Activated CD4-positive, alpha-beta T cell treated with anti-CD3 and anti-CD28 coated beads, Interleukin-2, amount 50 U/mL, for 48 hours (primary cell): ENCODE measurements around the gene ZNF692.
"Not testable (repeated sequence)": the region's sequence is repeated elsewhere in the genome, so short reads cannot be mapped to it uniquely, and the experiment has no call there.

Experiments used
- DNase-seq, 2 experiments: peaks; one replicate each; pipeline ENCODE4 v3.0.0-alpha.2; 2020

Gene ZNF692, protein sequence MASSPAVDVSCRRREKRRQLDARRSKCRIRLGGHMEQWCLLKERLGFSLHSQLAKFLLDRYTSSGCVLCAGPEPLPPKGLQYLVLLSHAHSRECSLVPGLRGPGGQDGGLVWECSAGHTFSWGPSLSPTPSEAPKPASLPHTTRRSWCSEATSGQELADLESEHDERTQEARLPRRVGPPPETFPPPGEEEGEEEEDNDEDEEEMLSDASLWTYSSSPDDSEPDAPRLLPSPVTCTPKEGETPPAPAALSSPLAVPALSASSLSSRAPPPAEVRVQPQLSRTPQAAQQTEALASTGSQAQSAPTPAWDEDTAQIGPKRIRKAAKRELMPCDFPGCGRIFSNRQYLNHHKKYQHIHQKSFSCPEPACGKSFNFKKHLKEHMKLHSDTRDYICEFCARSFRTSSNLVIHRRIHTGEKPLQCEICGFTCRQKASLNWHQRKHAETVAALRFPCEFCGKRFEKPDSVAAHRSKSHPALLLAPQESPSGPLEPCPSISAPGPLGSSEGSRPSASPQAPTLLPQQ

DNA sequence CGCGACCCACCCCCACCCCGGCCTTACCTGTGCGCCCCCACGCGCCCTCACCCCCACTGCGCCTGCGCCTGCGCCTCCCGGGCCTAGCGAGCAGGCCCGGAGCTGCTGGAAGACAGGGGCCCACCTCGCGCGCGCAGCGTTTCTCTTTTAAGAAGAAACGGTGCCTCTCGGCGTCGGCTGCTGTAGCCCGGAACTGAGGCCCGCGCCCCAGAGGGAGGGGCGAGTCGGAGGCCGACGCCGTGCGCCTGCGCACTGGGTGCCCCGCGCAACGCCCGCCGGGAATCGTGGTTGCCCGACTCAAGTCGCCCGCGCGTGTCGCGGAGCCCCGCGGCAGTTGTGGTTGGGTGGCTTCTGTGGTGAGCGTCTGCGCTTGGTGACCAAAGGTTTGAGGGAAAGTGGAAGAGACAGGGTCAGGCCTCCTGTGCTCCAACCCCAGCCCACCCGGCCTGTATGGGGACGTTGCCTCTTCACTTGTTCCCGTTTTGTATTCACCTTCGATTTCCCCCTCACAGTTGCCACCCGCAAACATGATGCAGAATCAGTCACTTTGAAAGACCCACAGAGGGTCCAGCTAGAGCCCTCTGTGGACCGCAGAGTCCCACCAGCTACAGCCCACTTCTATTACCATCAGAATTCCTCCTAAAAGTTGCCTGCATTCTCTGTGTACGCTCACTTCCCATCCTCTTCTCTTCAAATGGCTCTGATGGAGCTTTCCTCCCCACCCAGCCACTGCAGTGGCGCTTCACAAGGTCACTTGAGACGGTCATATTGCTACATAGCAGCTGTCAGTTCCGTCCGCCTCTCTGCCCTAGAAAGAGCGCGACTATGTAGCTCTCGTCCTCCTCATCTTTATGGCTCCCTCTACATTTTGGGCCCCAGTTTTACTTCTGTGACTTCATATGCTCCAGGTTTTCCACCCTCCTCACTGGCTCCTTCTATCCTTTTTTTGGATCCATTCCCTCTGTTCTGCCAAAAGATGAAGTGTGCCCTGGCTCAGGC, at the start of gene ZNF692:
Gene ZNF692 (minus strand): TSS at position 195 of the 999 bp plus-strand sequence. CDS start 776 bp downstream, outside the sequence.
- peak; percentile 95 to 97 for DNase-seq

DNA sequence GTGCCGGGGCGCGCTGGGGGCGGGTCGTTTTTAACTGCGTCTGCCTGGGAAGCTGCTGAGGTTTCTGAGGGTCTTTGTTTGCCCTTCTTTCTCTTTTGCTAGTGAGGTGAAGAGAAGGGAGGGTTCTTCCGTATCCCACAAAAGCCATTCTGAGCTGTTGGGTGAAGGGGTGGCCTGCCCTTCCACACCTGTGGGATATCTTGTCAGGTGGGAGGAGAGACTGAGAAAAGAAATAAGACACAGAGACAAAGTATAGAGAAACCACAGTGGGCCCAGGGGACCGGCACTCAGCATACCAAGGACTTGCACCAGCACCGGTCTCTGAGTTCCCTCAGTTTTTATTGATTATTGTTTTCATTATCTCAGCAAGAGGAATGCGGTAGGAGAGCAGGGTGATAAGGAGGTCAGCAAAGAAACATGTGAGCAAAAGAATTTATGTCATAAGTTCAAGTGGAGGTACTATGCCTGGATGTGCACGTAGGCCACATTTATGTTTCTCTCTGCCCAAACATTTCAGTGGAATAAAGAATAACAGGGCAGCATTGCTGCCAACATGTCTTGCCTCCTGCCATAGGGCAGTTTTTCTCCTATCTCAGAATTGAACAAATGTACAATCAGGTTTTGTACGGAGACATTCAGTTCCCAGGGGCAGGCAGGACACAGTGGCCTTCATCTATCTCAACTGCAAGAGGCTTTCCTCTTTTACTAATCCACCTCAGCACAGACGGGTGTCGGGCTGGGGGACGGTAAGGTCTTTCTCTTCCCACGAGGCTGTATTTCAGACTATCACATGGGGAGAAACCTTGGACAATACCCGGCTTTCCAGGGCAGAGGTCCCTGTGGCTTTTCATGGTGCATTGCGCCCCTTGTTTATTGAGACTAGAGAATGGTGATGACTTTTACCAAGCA, 48.1 kb upstream of the ZNF692 start:
- DNase-seq: no peak

DNA sequence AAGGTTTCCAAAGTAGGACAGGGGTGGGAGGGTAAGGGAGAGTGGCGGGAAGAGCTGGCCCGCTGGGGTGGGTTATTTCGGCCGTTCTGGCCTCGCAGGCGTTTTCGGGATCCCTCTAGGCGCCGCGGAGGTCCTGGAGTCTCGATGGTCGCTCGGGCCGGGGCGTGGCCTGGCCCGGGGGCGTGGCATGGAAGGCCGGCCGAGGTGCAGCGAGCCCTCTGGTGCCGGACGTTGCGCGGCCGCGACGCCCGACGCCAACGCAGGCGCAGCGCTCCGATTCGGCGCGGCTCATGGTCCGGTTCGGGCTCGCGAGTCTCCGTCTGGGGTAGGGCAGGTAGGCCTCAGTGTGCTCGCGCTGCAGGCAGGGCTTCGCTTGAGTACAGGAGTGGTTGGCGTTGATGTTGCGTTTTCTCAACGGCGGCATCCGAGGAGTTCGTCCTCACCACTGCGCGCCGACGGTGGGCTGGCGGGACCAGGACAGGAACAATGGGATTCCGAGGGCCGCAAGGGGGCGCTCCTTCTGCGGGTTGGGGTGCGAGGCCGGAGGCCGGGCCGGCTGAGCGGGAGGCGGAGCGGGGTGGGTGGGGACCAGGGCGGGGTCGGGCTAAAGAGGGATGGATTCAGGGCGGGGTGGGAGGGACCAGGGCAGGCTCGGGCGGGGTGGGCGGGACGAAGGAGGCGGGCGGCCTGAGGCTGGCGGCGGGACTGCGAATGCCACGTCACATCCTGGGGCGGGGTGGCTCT, 47.3 kb upstream of the ZNF692 start, which contains the start of gene PGBD2:
Gene PGBD2 (plus strand): TSS at position 227 of the 744 bp plus-strand sequence. CDS start 7,628 bp downstream, outside the sequence.
- DNase-seq: peak; percentile 98

DNA sequence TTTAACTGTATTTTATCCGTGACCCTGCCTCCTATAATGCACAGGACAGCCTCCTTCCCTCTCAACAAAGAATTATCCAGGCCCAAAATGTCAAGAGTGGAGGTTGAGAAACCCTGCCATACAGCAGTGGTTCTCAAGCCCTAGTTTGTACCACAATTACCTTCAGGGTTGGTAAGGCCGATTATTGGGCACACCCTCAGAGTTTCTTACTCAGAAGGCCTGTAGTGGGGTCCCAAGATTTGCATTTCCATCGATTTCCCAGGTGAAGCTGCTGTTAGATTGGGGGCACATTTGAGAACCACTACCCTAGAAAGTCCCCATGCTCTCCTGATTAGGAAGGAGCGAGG, 46.8 kb upstream of the ZNF692 start:
- DNase-seq: peak in 1 of 2 experiments; percentile 4

DNA sequence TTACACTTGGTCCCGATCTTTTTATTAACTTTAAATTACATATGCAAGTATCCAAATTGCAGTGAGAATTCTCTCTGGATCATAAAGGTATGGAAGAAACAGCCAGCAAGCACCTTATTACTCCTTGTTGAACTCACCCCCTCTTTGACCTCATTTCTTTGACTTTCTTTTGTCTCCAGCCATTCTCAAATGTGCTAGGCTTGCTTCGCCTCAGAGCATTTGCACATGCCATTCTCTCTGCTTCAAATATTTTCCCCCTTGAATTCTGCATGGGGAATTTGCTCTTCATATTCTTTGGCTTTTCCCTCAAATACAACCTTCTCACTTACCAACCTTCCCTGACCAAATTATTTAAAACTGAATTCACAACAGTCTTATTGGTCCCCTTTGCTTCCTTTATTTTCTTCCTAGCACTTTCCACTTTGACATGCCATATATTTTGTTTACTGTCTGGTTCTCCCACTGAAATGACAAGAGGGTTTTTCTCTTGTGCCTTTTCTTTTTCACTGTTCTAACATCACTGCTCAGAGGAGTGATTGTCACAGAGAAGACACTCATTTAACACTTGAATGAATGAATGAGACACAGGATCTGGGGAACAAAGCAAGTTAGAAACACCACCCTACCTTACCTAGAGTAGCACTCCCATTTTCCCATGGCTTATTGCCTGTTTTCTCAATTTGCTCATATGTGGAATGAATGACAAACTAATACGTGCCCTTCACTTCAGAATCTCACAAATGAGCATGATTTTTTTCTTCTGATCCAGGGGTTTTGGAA, 45.7 kb upstream of the ZNF692 start:
- DNase-seq: no peak

DNA sequence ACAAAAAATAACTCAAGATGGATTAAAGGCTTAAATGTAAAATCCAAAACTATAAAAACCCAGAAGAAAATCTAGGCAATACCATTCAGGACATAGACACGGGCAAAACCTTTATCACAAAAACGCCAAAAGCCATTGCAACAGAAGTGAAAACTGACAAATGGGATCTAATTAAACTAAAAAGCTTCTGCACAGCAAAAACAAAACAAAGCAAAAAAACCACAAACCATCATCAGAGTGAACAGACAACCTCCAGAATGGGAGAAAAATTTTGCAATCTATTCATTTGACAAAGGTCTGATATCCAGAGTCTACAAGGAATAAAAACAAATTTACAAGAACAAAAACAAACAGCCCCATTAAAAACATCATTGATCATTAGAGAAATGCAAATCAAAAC, 42.7 kb upstream of the ZNF692 start:
- DNase-seq: no peak

DNA sequence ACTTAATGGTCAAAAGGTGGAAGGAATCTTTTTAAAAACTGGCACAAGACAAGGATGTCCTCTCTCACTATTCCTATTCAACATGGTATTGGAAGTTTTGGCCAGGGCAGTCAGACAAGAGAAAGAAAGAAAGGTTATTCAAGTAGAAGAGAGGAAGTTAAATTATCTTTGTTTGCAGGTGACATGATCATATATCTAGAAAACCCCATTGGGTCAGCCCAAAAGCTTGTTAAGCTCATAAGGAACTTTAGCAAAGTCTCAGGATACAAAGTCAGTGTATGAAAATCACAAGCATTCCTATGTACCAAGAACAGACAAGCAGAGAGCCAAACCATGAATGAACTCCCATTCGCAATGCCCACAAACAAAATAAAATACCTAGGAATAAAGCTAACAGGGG, 41.8 kb upstream of the ZNF692 start:
- no peak for DNase-seq

DNA sequence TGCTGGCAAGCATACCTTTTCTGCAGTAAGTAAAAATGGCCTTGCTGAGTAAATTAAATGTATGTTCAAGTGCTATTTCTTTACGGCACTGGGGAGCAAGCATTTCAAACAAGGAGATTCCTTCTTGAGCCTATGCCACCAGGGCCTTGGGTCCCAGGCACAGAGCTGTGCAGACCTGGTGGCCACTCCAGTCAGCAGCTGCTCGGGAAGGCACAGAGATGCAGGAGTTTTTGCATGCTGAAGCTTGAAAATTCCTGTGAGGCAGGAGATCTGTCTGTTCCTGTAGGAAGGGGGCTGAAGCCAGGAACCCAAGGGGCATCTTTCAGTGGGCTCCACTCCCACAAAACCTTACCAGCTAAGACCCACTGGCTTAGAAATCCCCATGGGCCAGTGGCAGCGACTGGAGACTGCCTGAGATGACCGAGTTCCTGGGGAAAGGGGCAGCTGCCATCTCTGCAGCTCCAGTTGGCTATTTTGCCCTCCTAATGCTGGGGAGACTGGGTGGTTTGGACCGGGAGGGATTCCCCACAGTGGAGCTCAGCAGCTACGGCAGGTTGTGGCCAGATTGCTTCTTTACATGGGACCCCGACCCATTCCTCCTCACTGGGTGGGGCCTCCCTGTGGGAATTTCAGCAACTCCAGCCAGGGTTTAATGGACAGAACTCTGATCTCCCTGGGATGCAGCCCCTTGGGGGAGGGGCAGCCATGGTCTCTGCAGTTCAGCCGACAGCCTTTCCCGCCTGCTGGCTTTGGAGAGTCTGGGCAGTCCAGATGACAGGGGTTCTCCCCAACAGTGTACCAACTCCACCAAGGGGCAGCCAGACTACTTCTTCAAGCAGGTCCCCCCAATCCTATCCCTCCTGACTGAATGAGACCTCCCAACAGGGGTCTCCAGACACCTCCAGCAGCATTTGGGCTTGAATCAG, 38.8 kb upstream of the ZNF692 start:
- no peak for DNase-seq

DNA sequence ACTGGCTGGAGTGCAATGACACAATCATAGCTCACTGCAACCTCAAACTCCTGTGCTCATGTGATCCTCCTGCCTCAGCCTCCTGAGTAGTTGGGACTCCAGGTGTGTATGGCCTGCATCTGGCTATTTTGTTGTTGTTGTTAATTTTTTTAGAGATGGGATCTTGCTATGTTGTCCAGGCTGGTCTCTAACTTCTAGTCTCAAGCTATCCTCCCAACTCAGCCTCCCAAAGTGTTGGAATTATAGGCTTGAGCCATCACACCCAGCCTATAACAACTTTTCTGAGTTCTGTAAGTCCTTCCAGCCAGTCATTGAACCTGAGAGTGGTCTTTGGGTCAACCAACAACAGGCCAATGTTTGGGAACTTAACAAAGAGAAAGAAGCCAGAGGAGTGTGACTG, 36.0 kb upstream of the ZNF692 start:
- no peak for DNase-seq

DNA sequence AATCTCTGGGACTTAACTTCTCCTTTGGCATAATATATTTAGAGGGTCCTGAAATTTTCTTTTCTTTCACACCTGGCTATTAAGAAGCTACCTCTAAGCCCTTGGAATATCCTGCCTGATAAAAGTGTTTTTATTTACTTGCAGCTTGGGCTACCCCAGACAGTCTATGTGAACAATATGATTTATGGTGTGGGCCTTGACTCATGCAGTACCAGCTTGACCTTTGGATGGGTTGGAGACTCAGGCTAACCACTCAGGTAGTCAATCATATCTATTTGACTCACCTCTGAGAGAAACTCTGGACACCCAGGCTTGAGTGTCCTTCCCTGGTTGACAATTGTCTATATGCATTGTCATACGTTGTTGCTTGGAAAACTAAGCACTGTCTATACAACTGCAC, 33.7 kb upstream of the ZNF692 start:
- DNase-seq: no peak

DNA sequence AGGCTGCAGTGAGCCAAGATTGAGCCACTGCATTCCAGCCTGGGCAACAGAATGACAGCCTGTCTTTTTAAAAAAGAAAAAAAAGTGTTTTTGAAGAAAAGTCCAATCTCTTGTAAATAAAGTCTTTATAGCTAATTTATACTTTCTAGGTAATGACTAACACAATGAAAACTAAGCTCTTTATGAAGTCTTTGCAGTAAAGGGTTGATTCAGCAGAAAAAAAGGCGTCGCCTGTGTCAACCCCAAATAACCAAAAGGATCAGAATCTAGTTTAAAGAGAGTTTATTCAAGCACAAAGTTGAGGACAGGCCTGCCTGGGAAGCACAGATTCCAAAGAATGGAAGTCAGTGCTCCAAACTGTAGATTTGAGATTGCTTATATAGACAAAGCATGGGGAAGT, 32.9 kb upstream of the ZNF692 start:
- DNase-seq: no peak

DNA sequence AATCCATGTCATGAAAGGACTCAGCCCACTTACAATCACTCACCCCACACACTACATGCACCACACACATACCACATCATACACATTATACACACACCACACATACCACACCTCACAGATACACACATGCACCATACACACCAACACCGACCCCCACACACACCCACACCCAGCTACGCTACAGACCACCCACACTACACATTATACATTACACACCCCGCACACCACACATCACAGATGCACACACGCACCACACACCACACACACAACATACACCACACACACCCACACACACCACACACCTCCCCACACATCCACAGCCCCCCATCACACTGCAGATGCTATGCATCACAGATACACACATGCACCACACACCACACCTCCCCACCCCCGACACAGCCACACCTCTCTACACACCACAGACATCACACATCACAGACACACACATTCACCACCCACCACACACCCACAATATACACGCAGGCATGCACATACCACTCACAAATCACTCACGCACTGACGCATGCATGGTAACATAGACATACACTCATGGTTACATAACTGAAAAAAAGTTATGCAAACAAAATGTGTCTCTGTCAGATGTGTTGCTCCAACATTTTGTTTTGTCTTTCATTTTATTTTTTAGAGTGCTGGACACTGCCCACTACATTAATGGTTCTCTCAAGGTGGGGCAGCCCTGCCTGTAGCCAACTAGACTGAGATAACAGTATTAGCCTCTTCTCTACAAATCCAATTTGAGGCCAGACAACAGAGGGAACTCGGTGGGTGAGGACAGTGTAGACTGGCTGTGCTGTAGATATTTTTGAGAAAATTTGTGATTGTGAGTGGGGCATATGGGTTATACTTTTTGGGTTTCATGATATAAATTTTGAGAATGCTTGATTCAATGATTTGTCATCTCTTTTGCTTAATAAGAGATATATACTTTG, 31.9 kb upstream of the ZNF692 start:
- no peak for DNase-seq

DNA sequence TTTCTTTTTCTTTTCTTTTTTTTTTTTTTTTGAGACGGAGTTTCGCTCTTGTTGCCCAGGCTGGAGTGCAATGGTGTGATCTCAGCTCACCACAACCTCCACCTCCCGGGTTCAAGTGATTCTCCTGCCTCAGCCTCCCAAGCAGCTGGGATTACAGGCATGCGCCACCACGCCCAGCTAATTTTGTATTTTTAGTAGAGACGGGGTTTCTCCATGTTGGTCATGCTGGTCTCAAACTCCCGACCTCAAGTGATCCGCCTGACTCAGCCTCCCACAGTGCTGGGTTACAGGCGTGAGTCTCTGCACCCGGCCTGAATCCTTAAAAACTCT, 31.0 kb upstream of the ZNF692 start:
- not testable (repeated sequence) for DNase-seq

DNA sequence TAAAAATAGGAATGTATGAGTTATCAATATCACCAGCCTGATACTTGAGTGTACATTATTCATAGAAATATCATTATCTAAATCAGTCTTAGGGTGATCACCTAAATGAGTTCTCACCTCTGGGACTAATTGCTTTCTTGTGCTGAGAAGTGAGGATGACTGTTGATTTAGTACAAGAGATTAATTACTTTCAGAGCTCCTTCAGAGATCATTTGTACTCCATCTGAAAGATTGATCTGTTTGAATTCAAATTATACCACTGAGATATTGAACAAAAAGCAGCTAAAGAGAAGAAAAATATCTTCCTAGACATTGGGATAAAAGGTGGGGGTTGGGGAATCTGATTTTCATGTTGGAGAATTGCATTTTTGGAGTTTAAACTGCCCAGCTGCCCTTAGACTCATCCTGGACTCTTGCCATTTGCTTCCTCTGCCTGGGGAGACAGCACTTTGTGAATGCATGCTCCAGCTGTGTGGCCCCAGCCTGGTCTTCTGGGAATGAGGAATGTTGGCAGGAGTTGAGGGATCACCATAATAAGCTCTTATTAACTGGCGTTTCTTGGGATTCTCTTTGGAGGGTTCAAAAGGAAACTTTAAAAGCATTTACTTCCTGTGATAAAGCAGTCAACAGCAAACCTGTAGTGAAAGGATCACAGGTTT, 27.5 kb upstream of the ZNF692 start:
- no peak for DNase-seq

DNA sequence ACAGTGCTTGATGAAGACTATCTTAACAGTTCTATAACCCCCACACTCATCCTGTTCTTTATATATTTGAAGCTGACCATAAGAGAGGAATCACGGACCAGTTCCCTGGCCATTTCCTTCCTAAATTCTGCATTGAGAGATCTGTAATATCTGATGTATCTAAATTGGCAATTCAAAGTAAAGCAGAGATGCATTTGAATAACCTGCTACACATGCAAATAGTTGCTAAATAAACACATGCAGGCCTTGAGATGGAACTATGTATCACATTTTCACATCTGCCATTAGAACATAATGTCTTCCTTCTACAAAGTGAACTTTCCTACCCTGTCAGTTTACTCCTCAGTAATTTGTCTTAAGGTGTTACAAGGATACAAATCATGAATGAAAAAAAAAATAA, 26.8 kb upstream of the ZNF692 start:
- no peak for DNase-seq

DNA sequence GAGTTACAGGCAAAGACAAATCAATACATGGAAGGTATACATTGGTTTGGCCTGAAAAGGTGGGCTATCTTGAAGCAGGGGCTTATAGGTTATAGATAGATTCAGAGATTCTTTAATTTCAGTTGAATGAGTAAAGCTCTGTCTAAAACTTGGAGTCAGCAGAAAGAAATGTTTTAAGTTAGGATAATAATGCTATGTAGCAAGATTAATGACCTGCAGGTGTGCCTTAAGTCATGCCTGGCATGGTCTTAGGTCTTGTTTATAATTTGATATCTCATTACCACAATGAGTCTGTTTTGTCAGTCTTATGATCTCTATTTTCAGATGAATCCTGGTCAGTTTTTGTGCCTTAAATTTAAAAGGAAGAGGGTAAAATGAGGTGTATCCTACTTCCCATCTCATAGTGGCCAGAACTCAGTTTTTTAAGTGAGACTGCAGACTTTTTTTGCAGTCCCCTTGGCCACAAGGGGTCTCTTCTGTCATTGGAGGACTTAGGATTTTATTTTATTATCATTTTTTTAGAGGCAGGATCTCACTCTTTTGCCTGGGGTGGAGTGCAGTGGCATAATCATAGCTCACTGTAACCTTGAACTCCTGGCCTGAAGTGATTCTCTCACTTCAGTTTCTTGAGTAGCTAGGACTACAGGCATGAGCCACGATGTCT, 25.9 kb upstream of the ZNF692 start:
- no peak for DNase-seq

DNA sequence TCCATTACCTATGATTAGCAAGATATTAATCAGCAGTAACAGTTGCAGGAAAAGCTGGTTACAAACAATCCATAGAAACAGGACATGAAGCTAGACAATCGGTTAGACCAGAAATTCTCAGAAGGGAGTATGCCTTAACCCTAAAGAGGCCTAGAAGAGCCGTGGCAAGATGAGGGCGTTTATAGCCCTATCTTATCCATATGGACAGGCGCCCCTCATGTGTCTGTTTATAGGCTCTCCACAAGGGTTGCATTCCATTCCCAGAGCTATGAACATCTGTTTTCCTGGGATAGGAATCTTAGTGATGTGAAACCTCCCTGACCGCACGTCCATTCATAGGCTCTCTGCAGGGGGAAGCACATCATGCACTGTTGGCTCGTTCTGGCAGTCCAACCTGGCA, 23.5 kb upstream of the ZNF692 start:
- DNase-seq: not testable (repeated sequence)
